ENCODE data around the gene HBG2.

GRCh38 chr11:5252919-5253265 is 1.7 kb downstream of the HBG2 start:
- TF ChIP-seq POLR2AphosphoS5 (IDR thresholded peaks at IDR 0.05; ENCODE audit: low read depth, low read length) = no peak
- TF ChIP-seq, protein P1, sequence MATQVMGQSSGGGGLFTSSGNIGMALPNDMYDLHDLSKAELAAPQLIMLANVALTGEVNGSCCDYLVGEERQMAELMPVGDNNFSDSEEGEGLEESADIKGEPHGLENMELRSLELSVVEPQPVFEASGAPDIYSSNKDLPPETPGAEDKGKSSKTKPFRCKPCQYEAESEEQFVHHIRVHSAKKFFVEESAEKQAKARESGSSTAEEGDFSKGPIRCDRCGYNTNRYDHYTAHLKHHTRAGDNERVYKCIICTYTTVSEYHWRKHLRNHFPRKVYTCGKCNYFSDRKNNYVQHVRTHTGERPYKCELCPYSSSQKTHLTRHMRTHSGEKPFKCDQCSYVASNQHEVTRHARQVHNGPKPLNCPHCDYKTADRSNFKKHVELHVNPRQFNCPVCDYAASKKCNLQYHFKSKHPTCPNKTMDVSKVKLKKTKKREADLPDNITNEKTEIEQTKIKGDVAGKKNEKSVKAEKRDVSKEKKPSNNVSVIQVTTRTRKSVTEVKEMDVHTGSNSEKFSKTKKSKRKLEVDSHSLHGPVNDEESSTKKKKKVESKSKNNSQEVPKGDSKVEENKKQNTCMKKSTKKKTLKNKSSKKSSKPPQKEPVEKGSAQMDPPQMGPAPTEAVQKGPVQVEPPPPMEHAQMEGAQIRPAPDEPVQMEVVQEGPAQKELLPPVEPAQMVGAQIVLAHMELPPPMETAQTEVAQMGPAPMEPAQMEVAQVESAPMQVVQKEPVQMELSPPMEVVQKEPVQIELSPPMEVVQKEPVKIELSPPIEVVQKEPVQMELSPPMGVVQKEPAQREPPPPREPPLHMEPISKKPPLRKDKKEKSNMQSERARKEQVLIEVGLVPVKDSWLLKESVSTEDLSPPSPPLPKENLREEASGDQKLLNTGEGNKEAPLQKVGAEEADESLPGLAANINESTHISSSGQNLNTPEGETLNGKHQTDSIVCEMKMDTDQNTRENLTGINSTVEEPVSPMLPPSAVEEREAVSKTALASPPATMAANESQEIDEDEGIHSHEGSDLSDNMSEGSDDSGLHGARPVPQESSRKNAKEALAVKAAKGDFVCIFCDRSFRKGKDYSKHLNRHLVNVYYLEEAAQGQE (IDR thresholded peaks at IDR 0.05; ENCODE audit: insufficient read depth in 1 of 2, low read depth in 2 of 2, low read length in 2 of 2) = no peak
- no peak for TF ChIP-seq SIN3A (IDR thresholded peaks at IDR 0.05; ENCODE audit: borderline replicate concordance, insufficient read depth, low read length)
- TF ChIP-seq TAF1 (IDR thresholded peaks at IDR 0.05; ENCODE audit: borderline replicate concordance, insufficient read depth, low read length) = no peak
- no peak for TF ChIP-seq FOXP2 (optimal IDR thresholded peaks at IDR 0.05; ENCODE audit: borderline replicate concordance, extremely low read depth, extremely low read length, insufficient read depth)

Measured in PFSK-1 (cell line).